Measurements from ENCODE around the gene ZMYND11.

DNA sequence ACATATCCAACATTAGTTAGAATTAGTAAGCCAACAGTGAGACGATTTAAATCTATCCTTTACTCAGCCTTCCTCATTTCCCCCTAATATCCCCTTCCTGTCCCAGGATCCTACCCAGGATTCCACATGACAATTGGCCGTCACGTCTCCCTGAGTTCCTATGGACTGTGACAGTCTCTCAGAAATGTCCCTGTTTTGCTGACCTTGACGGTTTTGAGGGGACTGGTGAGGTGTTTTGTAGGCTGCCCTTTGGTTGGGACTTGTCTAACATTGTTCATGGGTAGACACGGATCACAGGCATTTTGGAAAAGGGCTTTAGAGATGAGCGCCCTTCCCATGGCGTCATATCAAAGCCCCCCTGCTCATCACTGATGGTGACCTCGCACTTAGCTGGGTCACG is 162.8 kb downstream of the ZMYND11 start:
- no peak for TF ChIP-seq EZH2 (IDR thresholded peaks at IDR 0.05; ENCODE audit: low read length, missing control alignments)
- TF ChIP-seq CTCF (conservative IDR thresholded peaks at IDR 0.05 in 1 of 2, IDR thresholded peaks at IDR 0.05 in 1 of 2; ENCODE audit: low read depth in 1 of 2, low read length in 2 of 2) = no peak
